K562 (cell line): ENCODE results near the gene UBA1. TPM values are rescaled to one million over a fixed set of nuclear protein-coding genes. Genes with fewer than 3 reads are reported as not detected.
A peak's percentile ranks its signal among the peaks of the same experiment; 100 is the strongest.

ENCODE experiments used
- ATF7 ChIP-seq: fragments of 450-650 bp; IDR thresholded peaks from 2 replicates; pipeline ENCODE4 v1.7.1; 2014; ENCODE audit warnings: mild to moderate bottlenecking, moderate library complexity
- LEF1 ChIP-seq: fragments of 450-650 bp; IDR thresholded peaks from 2 replicates; pipeline ENCODE4 v1.6.1; 2016; ENCODE audit warnings: mild to moderate bottlenecking
- POLR2AphosphoS5 ChIP-seq: IDR thresholded peaks from 2 replicates; pipeline ENCODE4 v1.6.1; 2011; ENCODE audit warnings: mild to moderate bottlenecking, low read depth, low read length, moderate library complexity; ENCODE audit not compliant: control insufficient read depth, insufficient read depth
- TBP ChIP-seq: optimal IDR thresholded peaks from 2 replicates; pipeline ENCODE3; 2011; ENCODE audit warnings: low read depth, low read length, improper control_type of control experiment
- U2AF2 ChIP-seq: fragments of 200-400 bp; formaldehyde crosslinking; optimal IDR thresholded peaks from 2 replicates; pipeline ENCODE3; 2017; ENCODE audit warnings: low read depth, mild to moderate bottlenecking, low read length
- polyA plus RNA-seq, 8 experiments: library from polyadenylated mRNA; depleted of rRNA in 4 of 8; stranded (reverse) in 5 of 8; unstranded in 3 of 8; fragments of >200 nt; fragmentation: Nextera tagmentation in 2 of 8; fragmentation: Illumina TruSeq in 1 of 8; extraction: Ambion mirVana in 2 of 8; extraction: Trizol in 1 of 8; gene quantifications; 2 replicates each; pipeline versions ENCODE4 v1.2.1 to v1.2.3, GENCODE V29; 2011 to 2014; ENCODE audit warnings: inconsistent platforms in 1 of 8, missing spikeins in 1 of 8
- total RNA-seq, 7 experiments: library from RNA; depleted of rRNA in 6 of 7; stranded (reverse); fragments of >200 nt in 6 of 7; fragmentation: Illumina TruSeq in 2 of 7; extraction: Trizol in 2 of 7; gene quantifications; 2 replicates each; pipeline versions ENCODE4 v1.2.1 to v1.2.3, GENCODE V29; 2011 to 2021; ENCODE audit warnings: low replicate concordance in 1 of 7
- TF ChIP-seq, protein P1 (sequence below): fragments of 150-350 bp; conservative IDR thresholded peaks from 2 replicates; pipeline ENCODE4 v1.6.1; 2014; ENCODE audit warnings: low read length
- TF ChIP-seq, protein P2 (sequence below): sonication (generic); formaldehyde crosslinking; IDR thresholded peaks from 2 replicates; pipeline ENCODE4 v1.5.0; 2020; ENCODE audit warnings: missing genetic modification reagents
- TF ChIP-seq, protein P3 (sequence below), 2 experiments: fragments of 450-650 bp; IDR thresholded peaks; 2 replicates each; pipeline ENCODE4 v1.6.1; 2018; ENCODE audit warnings: mild to moderate bottlenecking in 2 of 2, low read depth in 1 of 2; ENCODE audit not compliant: partially characterized antibody in 2 of 2
- TF ChIP-seq, protein P4 (sequence below): fragments of 450-650 bp; IDR thresholded peaks from 2 replicates; pipeline ENCODE4 v1.6.1; 2017; ENCODE audit warnings: antibody characterized with exemption
- TF ChIP-seq, protein P5 (sequence below), 2 experiments: fragments of 450-650 bp in 1 of 2; sonication (generic) in 1 of 2; formaldehyde crosslinking in 1 of 2; IDR thresholded peaks in 1 of 2; conservative IDR thresholded peaks in 1 of 2; 2 replicates each; pipeline versions ENCODE4 v1.6.1 to v1.8.1; 2016 to 2023; ENCODE audit warnings: mild to moderate bottlenecking in 2 of 2, moderate library complexity in 2 of 2, inconsistent platforms in 1 of 2, missing genetic modification reagents in 1 of 2
- TF ChIP-seq, protein P6 (sequence below): sonication (generic); formaldehyde crosslinking; IDR thresholded peaks from 2 replicates; pipeline ENCODE4 v1.4.0; 2020; ENCODE audit warnings: mild to moderate bottlenecking, missing genetic modification reagents

The UBA1 gene
- total and polyA plus RNA-seq, 9 of the 15 experiments (the other 6 are each of a cell fraction or from before 2014, with no cell fraction given), result 32.0 to 174 (median 93.6) TPM

DNA sequence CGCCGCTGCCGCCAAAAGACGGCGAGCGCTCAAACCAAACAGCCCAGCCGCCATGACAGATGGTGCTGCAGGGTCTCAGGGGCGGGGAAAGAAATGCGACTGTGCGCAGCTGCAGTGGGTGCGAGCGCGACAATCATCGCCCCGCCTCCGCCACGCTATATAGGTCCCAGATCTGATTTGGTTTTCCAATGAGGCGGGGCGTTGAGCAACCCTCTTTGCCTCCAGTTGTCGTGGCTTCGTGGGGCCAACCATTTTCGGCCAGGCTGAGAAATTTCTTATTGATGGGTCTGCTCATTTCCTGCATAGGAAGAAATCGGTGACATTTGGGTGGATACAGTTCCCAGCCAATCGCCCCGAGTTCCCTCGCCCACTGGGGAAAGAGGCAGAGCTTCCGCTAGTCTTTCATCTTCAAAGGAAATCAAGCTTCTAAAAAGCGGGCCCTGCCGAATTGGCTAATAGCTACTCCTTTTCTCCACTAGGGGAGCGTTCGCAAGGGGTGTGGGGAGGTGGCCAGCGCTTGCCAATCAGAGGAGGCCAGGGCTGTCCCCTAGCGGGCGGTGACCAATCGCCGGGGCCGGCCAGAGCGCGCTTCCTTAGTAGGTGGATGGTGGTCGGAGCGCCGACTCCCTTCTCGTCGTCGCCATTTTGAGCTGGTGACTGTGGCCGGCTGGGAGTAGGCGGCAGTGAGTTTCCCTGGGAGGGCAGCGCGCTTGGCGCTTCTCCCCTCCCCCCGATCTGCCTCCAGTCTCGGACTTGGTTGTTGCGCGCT, 48.8 kb upstream of the UBA1 start, which contains the start of the genes NDUFB11 and RBM10 (continued):
- TF ChIP-seq, protein P1, sequence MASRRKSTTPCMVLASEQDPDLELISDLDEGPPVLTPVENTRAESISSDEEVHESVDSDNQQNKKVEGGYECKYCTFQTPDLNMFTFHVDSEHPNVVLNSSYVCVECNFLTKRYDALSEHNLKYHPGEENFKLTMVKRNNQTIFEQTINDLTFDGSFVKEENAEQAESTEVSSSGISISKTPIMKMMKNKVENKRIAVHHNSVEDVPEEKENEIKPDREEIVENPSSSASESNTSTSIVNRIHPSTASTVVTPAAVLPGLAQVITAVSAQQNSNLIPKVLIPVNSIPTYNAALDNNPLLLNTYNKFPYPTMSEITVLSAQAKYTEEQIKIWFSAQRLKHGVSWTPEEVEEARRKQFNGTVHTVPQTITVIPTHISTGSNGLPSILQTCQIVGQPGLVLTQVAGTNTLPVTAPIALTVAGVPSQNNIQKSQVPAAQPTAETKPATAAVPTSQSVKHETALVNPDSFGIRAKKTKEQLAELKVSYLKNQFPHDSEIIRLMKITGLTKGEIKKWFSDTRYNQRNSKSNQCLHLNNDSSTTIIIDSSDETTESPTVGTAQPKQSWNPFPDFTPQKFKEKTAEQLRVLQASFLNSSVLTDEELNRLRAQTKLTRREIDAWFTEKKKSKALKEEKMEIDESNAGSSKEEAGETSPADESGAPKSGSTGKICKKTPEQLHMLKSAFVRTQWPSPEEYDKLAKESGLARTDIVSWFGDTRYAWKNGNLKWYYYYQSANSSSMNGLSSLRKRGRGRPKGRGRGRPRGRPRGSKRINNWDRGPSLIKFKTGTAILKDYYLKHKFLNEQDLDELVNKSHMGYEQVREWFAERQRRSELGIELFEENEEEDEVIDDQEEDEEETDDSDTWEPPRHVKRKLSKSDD, result no peak
- TF ChIP-seq, protein P2, sequence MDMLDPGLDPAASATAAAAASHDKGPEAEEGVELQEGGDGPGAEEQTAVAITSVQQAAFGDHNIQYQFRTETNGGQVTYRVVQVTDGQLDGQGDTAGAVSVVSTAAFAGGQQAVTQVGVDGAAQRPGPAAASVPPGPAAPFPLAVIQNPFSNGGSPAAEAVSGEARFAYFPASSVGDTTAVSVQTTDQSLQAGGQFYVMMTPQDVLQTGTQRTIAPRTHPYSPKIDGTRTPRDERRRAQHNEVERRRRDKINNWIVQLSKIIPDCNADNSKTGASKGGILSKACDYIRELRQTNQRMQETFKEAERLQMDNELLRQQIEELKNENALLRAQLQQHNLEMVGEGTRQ (CRISPR knock-in tag), result no peak
- TF ChIP-seq, protein P3, sequence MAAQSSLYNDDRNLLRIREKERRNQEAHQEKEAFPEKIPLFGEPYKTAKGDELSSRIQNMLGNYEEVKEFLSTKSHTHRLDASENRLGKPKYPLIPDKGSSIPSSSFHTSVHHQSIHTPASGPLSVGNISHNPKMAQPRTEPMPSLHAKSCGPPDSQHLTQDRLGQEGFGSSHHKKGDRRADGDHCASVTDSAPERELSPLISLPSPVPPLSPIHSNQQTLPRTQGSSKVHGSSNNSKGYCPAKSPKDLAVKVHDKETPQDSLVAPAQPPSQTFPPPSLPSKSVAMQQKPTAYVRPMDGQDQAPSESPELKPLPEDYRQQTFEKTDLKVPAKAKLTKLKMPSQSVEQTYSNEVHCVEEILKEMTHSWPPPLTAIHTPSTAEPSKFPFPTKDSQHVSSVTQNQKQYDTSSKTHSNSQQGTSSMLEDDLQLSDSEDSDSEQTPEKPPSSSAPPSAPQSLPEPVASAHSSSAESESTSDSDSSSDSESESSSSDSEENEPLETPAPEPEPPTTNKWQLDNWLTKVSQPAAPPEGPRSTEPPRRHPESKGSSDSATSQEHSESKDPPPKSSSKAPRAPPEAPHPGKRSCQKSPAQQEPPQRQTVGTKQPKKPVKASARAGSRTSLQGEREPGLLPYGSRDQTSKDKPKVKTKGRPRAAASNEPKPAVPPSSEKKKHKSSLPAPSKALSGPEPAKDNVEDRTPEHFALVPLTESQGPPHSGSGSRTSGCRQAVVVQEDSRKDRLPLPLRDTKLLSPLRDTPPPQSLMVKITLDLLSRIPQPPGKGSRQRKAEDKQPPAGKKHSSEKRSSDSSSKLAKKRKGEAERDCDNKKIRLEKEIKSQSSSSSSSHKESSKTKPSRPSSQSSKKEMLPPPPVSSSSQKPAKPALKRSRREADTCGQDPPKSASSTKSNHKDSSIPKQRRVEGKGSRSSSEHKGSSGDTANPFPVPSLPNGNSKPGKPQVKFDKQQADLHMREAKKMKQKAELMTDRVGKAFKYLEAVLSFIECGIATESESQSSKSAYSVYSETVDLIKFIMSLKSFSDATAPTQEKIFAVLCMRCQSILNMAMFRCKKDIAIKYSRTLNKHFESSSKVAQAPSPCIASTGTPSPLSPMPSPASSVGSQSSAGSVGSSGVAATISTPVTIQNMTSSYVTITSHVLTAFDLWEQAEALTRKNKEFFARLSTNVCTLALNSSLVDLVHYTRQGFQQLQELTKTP (IDR thresholded peaks at IDR 0.05; ENCODE audit: low read depth in 1 of 2, partially characterized antibody in 2 of 2), result peak in 1 of 2 experiments; percentile 85
- TF ChIP-seq LEF1 (peak; percentile 58), POLR2AphosphoS5 (peak; percentile 76; the same call in 1 of the 2 replicates), ATF7 (peak; percentile 78), U2AF2 (no peak), TBP (peak; percentile 90)
- TF ChIP-seq, protein P4, sequence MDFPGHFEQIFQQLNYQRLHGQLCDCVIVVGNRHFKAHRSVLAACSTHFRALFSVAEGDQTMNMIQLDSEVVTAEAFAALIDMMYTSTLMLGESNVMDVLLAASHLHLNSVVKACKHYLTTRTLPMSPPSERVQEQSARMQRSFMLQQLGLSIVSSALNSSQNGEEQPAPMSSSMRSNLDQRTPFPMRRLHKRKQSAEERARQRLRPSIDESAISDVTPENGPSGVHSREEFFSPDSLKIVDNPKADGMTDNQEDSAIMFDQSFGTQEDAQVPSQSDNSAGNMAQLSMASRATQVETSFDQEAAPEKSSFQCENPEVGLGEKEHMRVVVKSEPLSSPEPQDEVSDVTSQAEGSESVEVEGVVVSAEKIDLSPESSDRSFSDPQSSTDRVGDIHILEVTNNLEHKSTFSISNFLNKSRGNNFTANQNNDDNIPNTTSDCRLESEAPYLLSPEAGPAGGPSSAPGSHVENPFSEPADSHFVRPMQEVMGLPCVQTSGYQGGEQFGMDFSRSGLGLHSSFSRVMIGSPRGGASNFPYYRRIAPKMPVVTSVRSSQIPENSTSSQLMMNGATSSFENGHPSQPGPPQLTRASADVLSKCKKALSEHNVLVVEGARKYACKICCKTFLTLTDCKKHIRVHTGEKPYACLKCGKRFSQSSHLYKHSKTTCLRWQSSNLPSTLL, result no peak
- TF ChIP-seq, protein P5, sequence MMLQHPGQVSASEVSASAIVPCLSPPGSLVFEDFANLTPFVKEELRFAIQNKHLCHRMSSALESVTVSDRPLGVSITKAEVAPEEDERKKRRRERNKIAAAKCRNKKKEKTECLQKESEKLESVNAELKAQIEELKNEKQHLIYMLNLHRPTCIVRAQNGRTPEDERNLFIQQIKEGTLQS (IDR thresholded peaks at IDR 0.05), result 0 out of 2 replicates have a peak, but pooled peaks have one; percentile 12
- TF ChIP-seq, protein P5 (CRISPR knock-in tag; conservative IDR thresholded peaks at IDR 0.05), result no peak
- TF ChIP-seq, protein P6, sequence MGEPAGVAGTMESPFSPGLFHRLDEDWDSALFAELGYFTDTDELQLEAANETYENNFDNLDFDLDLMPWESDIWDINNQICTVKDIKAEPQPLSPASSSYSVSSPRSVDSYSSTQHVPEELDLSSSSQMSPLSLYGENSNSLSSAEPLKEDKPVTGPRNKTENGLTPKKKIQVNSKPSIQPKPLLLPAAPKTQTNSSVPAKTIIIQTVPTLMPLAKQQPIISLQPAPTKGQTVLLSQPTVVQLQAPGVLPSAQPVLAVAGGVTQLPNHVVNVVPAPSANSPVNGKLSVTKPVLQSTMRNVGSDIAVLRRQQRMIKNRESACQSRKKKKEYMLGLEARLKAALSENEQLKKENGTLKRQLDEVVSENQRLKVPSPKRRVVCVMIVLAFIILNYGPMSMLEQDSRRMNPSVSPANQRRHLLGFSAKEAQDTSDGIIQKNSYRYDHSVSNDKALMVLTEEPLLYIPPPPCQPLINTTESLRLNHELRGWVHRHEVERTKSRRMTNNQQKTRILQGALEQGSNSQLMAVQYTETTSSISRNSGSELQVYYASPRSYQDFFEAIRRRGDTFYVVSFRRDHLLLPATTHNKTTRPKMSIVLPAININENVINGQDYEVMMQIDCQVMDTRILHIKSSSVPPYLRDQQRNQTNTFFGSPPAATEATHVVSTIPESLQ, result 0 out of 2 replicates have a peak, but pooled peaks have one; percentile 46
